Measurements from ENCODE around the gene GABRR3.
A peak's percentile ranks its signal among the peaks of the same experiment; 100 is the strongest.

Gene GABRR3

GRCh38 chr3:97991293-97991682 lies 43.8 kb downstream of the GABRR3 start:
- peaks cover 13% of the 10 kb centered on the region for H3K9me3 Mint-ChIP-seq
- H3K27ac Mint-ChIP-seq, result peak overlapping the region; percentile 68

GRCh38 chr3:97990624-97991292 lies 44.4 kb downstream of the GABRR3 start:
- peak overlapping the region; percentile 64 for H3K4me3 Mint-ChIP-seq
- H3K27me3 Mint-ChIP-seq (ENCODE audit: low read depth), result no peaks in the 10 kb centered on the region
- H3K9me3 Mint-ChIP-seq, result peaks cover 13% of the 10 kb centered on the region
- peaks cover 29% of the 10 kb centered on the region for H3K4me1 Mint-ChIP-seq (ENCODE audit: low read depth)
- H3K36me3 Mint-ChIP-seq (ENCODE audit: low read depth), result peaks cover 4% of the 10 kb centered on the region
- H3K27ac Mint-ChIP-seq, result peak overlapping the region; percentile 68
- DNase-seq (ENCODE audit: low spot score), result no peak

More at GRCh38 chr3:97991293-97991682, 43.8 kb downstream of the GABRR3 start:
- peaks cover 29% of the 10 kb centered on the region for H3K4me1 Mint-ChIP-seq (ENCODE audit: low read depth)
- H3K36me3 Mint-ChIP-seq (ENCODE audit: low read depth), result peaks cover 4% of the 10 kb centered on the region
- no peak for DNase-seq (ENCODE audit: low spot score)
- peak overlapping the region; percentile 64 for H3K4me3 Mint-ChIP-seq
- no peaks in the 10 kb centered on the region for H3K27me3 Mint-ChIP-seq (ENCODE audit: low read depth)

GRCh38 chr3:97988784-97989568 lies 46.1 kb downstream of the GABRR3 start:
- no peak for DNase-seq (ENCODE audit: low spot score)
- Mint-ChIP-seq H3K27me3 (ENCODE audit: low read depth) (no peaks in the 10 kb centered on the region), H3K4me1 (ENCODE audit: low read depth) (peaks cover 31% of the 10 kb centered on the region), H3K4me3 (no peak overlapping the region), H3K9me3 (peaks cover 13% of the 10 kb centered on the region), H3K36me3 (ENCODE audit: low read depth) (peaks cover 4% of the 10 kb centered on the region), H3K27ac (peak overlapping the region; percentile 34)

- DNase-seq (ENCODE audit: low spot score), result no peak
- Mint-ChIP-seq H3K27me3 (ENCODE audit: low read depth) (no peaks in the 10 kb centered on the region), H3K36me3 (ENCODE audit: low read depth) (peaks cover 4% of the 10 kb centered on the region), H3K4me1 (ENCODE audit: low read depth) (peaks cover 31% of the 10 kb centered on the region), H3K4me3 (no peak overlapping the region), H3K27ac (no peak overlapping the region), H3K9me3 (peaks cover 13% of the 10 kb centered on the region)
Observed at GRCh38 chr3:97987306-97987705, 47.8 kb downstream of the GABRR3 start.

- H3K36me3 Mint-ChIP-seq (ENCODE audit: low read depth), result peaks cover 4% of the 10 kb centered on the region
- no peak for DNase-seq (ENCODE audit: low spot score)
- no peaks in the 10 kb centered on the region for H3K27me3 Mint-ChIP-seq (ENCODE audit: low read depth)
- no peak overlapping the region for H3K27ac Mint-ChIP-seq
- H3K9me3 Mint-ChIP-seq, result peaks cover 13% of the 10 kb centered on the region
- no peak overlapping the region for H3K4me3 Mint-ChIP-seq
- peaks cover 32% of the 10 kb centered on the region for H3K4me1 Mint-ChIP-seq (ENCODE audit: low read depth)
Observed at GRCh38 chr3:97983933-97984491, 51.1 kb downstream of the GABRR3 start.

- Mint-ChIP-seq H3K4me1 (ENCODE audit: low read depth) (peaks cover 32% of the 10 kb centered on the region), H3K27me3 (ENCODE audit: low read depth) (no peaks in the 10 kb centered on the region), H3K36me3 (ENCODE audit: low read depth) (no peaks in the 10 kb centered on the region), H3K9me3 (no peaks in the 10 kb centered on the region), H3K4me3 (peak overlapping the region; percentile 50), H3K27ac (peak overlapping the region; percentile 80)
- DNase-seq (ENCODE audit: low spot score), result peak; percentile 65
Observed at GRCh38 chr3:97981886-97982285, 53.2 kb downstream of the GABRR3 start.

GRCh38 chr3:97979610-97980009 lies 55.5 kb downstream of the GABRR3 start:
- peaks cover 39% of the 10 kb centered on the region for H3K4me1 Mint-ChIP-seq (ENCODE audit: low read depth)
- no peaks in the 10 kb centered on the region for H3K27me3 Mint-ChIP-seq (ENCODE audit: low read depth)
- H3K36me3 Mint-ChIP-seq (ENCODE audit: low read depth), result no peaks in the 10 kb centered on the region
- DNase-seq (ENCODE audit: low spot score), result no peak
- no peak overlapping the region for H3K27ac Mint-ChIP-seq
- no peak overlapping the region for H3K4me3 Mint-ChIP-seq
- H3K9me3 Mint-ChIP-seq, result no peaks in the 10 kb centered on the region

GRCh38 chr3:97975466-97975865 lies 59.6 kb downstream of the GABRR3 start:
- Mint-ChIP-seq H3K4me1 (ENCODE audit: low read depth) (peaks cover 36% of the 10 kb centered on the region), H3K4me3 (peak overlapping the region; percentile 59)

GRCh38 chr3:97974996-97975395 lies 60.1 kb downstream of the GABRR3 start:
- Mint-ChIP-seq H3K9me3 (no peaks in the 10 kb centered on the region), H3K36me3 (ENCODE audit: low read depth) (peaks cover 6% of the 10 kb centered on the region), H3K4me1 (ENCODE audit: low read depth) (peaks cover 36% of the 10 kb centered on the region), H3K27ac (peak overlapping the region; percentile 76), H3K27me3 (ENCODE audit: low read depth) (no peaks in the 10 kb centered on the region), H3K4me3 (peak overlapping the region; percentile 59)
- no peak for DNase-seq (ENCODE audit: low spot score)

More at GRCh38 chr3:97975466-97975865, 59.6 kb downstream of the GABRR3 start:
- H3K27me3 Mint-ChIP-seq (ENCODE audit: low read depth), result no peaks in the 10 kb centered on the region
- H3K9me3 Mint-ChIP-seq, result no peaks in the 10 kb centered on the region
- no peak for DNase-seq (ENCODE audit: low spot score)
- H3K27ac Mint-ChIP-seq, result no peak overlapping the region
- peaks cover 6% of the 10 kb centered on the region for H3K36me3 Mint-ChIP-seq (ENCODE audit: low read depth)

GRCh38 chr3:97972976-97973375 lies 62.1 kb downstream of the GABRR3 start:
- H3K27me3 Mint-ChIP-seq (ENCODE audit: low read depth), result no peaks in the 10 kb centered on the region
- peak overlapping the region; percentile 70 for H3K4me3 Mint-ChIP-seq
- peaks cover 10% of the 10 kb centered on the region for H3K36me3 Mint-ChIP-seq (ENCODE audit: low read depth)
- H3K4me1 Mint-ChIP-seq (ENCODE audit: low read depth), result peaks cover 51% of the 10 kb centered on the region
- H3K9me3 Mint-ChIP-seq, result no peaks in the 10 kb centered on the region
- H3K27ac Mint-ChIP-seq, result peak overlapping the region; percentile 60
- DNase-seq (ENCODE audit: low spot score), result no peak

GRCh38 chr3:97971679-97972567 lies 63.2 kb downstream of the GABRR3 start, which contains the start of gene RIOX2:
TSS of gene RIOX2 (minus strand) at chr3:97972431. CDS start at chr3:97967593, 4,838 bp downstream.
- H3K9me3 Mint-ChIP-seq, result no peaks in the 10 kb centered on the region
- peak within 1 kb of the TSS; percentile 94 for H3K4me3 Mint-ChIP-seq
- DNase-seq (ENCODE audit: low spot score), result peak; percentile 78
- H3K4me1 Mint-ChIP-seq (ENCODE audit: low read depth), result peaks cover 62% of the 10 kb centered on the region
- H3K27me3 Mint-ChIP-seq (ENCODE audit: low read depth), result no peaks in the 10 kb centered on the region
- peak within 1 kb of the TSS; percentile 90 for H3K27ac Mint-ChIP-seq
- H3K36me3 Mint-ChIP-seq (ENCODE audit: low read depth), result peaks cover 17% of the 10 kb centered on the region

GRCh38 chr3:97970956-97971620 lies 64.0 kb downstream of the GABRR3 start:
- H3K4me3 Mint-ChIP-seq, result peak overlapping the region; percentile 94
- peaks cover 64% of the 10 kb centered on the region for H3K4me1 Mint-ChIP-seq (ENCODE audit: low read depth)
- peaks cover 24% of the 10 kb centered on the region for H3K36me3 Mint-ChIP-seq (ENCODE audit: low read depth)
- no peak for DNase-seq (ENCODE audit: low spot score)
- H3K9me3 Mint-ChIP-seq, result no peaks in the 10 kb centered on the region
- peak overlapping the region; percentile 90 for H3K27ac Mint-ChIP-seq
- H3K27me3 Mint-ChIP-seq (ENCODE audit: low read depth), result no peaks in the 10 kb centered on the region

- peaks cover 32% of the 10 kb centered on the region for H3K36me3 Mint-ChIP-seq (ENCODE audit: low read depth)
- H3K4me1 Mint-ChIP-seq (ENCODE audit: low read depth), result peaks cover 64% of the 10 kb centered on the region
- H3K27me3 Mint-ChIP-seq (ENCODE audit: low read depth), result no peaks in the 10 kb centered on the region
- DNase-seq (ENCODE audit: low spot score), result no peak
- H3K27ac Mint-ChIP-seq, result peak overlapping the region; percentile 90
- no peaks in the 10 kb centered on the region for H3K9me3 Mint-ChIP-seq
- peak overlapping the region; percentile 94 for H3K4me3 Mint-ChIP-seq
Observed at GRCh38 chr3:97970156-97970555, 65.0 kb downstream of the GABRR3 start.

Data from T-helper 2 cell treated with Interferon-gamma antibody and Interleukin-4, amounts not matched to agents 5 μg/mL and 100 μg/mL, for 36 hours (primary cell).